Right lobe of liver (tissue), 6 donors: Measurements from ENCODE around the gene DIAPH3. TPM values are rescaled to one million over a fixed set of nuclear protein-coding genes. Genes with fewer than 3 reads are reported as not detected.

Experiments used
- ATAC-seq, 4 donors: fragments of 200-7000 bp; cut with Tn5 transposase; one replicate each; pipeline ENCODE4 v1.9.1; 2020; ENCODE audit warnings: mild to moderate bottlenecking in 4 of 4, moderate library complexity in 4 of 4
- DNase-seq, 3 donors: peaks; one replicate each; pipeline ENCODE4 v3.0.0-alpha.2; 2020
- H3K27ac ChIP-seq, 3 donors: fragments of 200-600 bp; one replicate each; pipeline ENCODE4 v1.8.0; 2022
- H3K27me3 ChIP-seq, 2 donors: fragments of 200-600 bp; one replicate each; pipeline ENCODE4 v1.8.0; 2022
- H3K36me3 ChIP-seq, 4 donors: fragments of 200-600 bp; sonication (generic) in 1 of 4; one replicate each; pipeline versions ENCODE4 v1.5.1 to v1.8.0; 2017 to 2022; ENCODE audit warnings: control low read depth in 1 of 4
- H3K4me1 ChIP-seq, 4 donors: fragments of 200-600 bp; sonication (generic) in 1 of 4; one replicate each; pipeline versions ENCODE4 v1.5.1 to v1.8.0; 2017 to 2022; ENCODE audit warnings: control low read depth in 1 of 4
- H3K4me3 ChIP-seq, 3 donors: fragments of 200-600 bp; one replicate each; pipeline ENCODE4 v1.8.0; 2022
- H3K9me3 ChIP-seq, 4 donors: fragments of 200-600 bp; sonication (generic) in 1 of 4; one replicate each; pipeline versions ENCODE4 v1.5.1 to v1.8.0; 2017 to 2022; ENCODE audit warnings: control low read depth in 1 of 4
- CTCF ChIP-seq, 4 donors: fragments of 200-600 bp in 3 of 4; fragments of 450-650 bp in 1 of 4; IDR thresholded peaks; one replicate each; pipeline versions ENCODE4 v1.5.1 to v1.8.0; 2016 to 2022; ENCODE audit warnings: antibody characterized with exemption in 4 of 4, mild to moderate bottlenecking in 2 of 4
- POLR2A ChIP-seq: fragments of 450-650 bp; IDR thresholded peaks from one replicate; pipeline ENCODE4 v1.6.1; 2017; ENCODE audit warnings: antibody characterized with exemption, mild to moderate bottlenecking
- WGBS: methylation state at CpG from one replicate; pipeline ENCODE4 v1.1.6; 2018; ENCODE audit warnings: low coverage, low lambda C conversion rate; ENCODE audit not compliant: insufficient coverage; ENCODE audit errors: missing lambda C conversion rate; 5-methylcytosine and 5-hydroxymethylcytosine counted together
- intact Hi-C, 2 donors: fragments of 100-400 bp; cut with DNase I; formaldehyde crosslinking; loops; one replicate each; pipeline versions ENCODE4 v1.11.2 to v1.14.1; 2022
- total RNA-seq, 6 experiments: library from RNA; depleted of rRNA in 2 of 6; stranded (reverse); fragments of >200 nt in 2 of 6; fragmentation: NEBNext Ultra II Directional in 3 of 6; extraction: Animal tissue kit (Norgen Biotek cat#: 25700) in 3 of 6; gene quantifications; one replicate each; pipeline versions ENCODE4 v1.1.0 to v1.2.4, GENCODE V29; 2016 to 2023
- donor health status: DM: no; HTN: yes; CAD: no.
- donor health status: DM: no; HTN: no; CAD: no.
- donor health status: DM: no; HTN: no; CAD: no.
- donor health status: DM: no; HTN: yes; CAD: no.
- donor health status: DM: no; HTN: yes; CAD: no.

The DIAPH3 gene
- total RNA-seq, 6 experiments from 2014 or later, result 0.10 to 1.6 (median 0.93) TPM; not detected in 1

GRCh38 chr13:60167121-60167520, 3.4 kb upstream of the DIAPH3 start:
- ATAC-seq (no peak), DNase-seq (no peak)
- Histone ChIP-seq H3K4me3 (no peak overlapping the region), H3K27ac (no peak overlapping the region), H3K4me1 (peaks cover 0 to 6% (median 3%) of the 10 kb centered on the region in 4 donors), H3K9me3 (no peaks in the 10 kb centered on the region), H3K36me3 (no peaks in the 10 kb centered on the region), H3K27me3 (no peaks in the 10 kb centered on the region)
- intact Hi-C loops, result no loop called here
- TF ChIP-seq POLR2A (no peak), CTCF (IDR thresholded peaks at IDR 0.05) (no peak)
- WGBS, result 73% methylated on average over 3 of the region's 3 CpGs

- H3K27me3 ChIP-seq, result no peaks in the 10 kb centered on the region
- DNase-seq (no peak), ATAC-seq (no peak)
- no peak overlapping the region for H3K4me3 ChIP-seq
- H3K9me3 ChIP-seq, result no peaks in the 10 kb centered on the region
- no peak overlapping the region for H3K27ac ChIP-seq
- intact Hi-C loops, result no loop called here
- TF ChIP-seq CTCF (IDR thresholded peaks at IDR 0.05) (no peak), POLR2A (no peak)
- H3K36me3 ChIP-seq, result no peaks in the 10 kb centered on the region
- H3K4me1 ChIP-seq, result peaks cover 0 to 6% (median 3%) of the 10 kb centered on the region in 4 donors
- WGBS, result 80% methylated on average over 3 of the region's 3 CpGs
Measured at GRCh38 chr13:60165391-60166099, 1.8 kb upstream of the DIAPH3 start.

- DNase-seq, result no peak
- H3K36me3 ChIP-seq, result no peaks in the 10 kb centered on the region
- H3K4me1 ChIP-seq, result peaks cover 0 to 6% (median 3%) of the 10 kb centered on the region in 4 donors
- H3K27me3 ChIP-seq, result no peaks in the 10 kb centered on the region
- peak; percentile 14 to 60 (median 40) for ATAC-seq
- H3K4me3 ChIP-seq, result peak overlapping the region; percentile 60 to 85 (median 69)
- TF ChIP-seq POLR2A (no peak), CTCF (IDR thresholded peaks at IDR 0.05) (no peak)
- intact Hi-C loops, result no loop called here
- no peaks in the 10 kb centered on the region for H3K9me3 ChIP-seq
- peak overlapping the region; percentile 66 to 86 (median 70) for H3K27ac ChIP-seq
- 4% methylated on average over 6 of the region's 9 CpGs for WGBS
Measured at GRCh38 chr13:60164234-60164889, 634 bp upstream of the DIAPH3 start.

- peaks cover 0 to 6% (median 3%) of the 10 kb centered on the region in 4 donors for H3K4me1 ChIP-seq
- no peaks in the 10 kb centered on the region for H3K36me3 ChIP-seq
- no peaks in the 10 kb centered on the region for H3K9me3 ChIP-seq
- ATAC-seq, result no peak
- intact Hi-C loops, result no loop called here
- no peak overlapping the region for H3K4me3 ChIP-seq
- no peak for DNase-seq
- TF ChIP-seq CTCF (IDR thresholded peaks at IDR 0.05), result no peak
- no peak for TF ChIP-seq POLR2A
- H3K27ac ChIP-seq, result no peak overlapping the region
- H3K27me3 ChIP-seq, result no peaks in the 10 kb centered on the region
Measured at GRCh38 chr13:60162096-60162495, 1.6 kb downstream of the DIAPH3 start.
